Stimulated activated CD8-positive, alpha-beta memory T cell treated with anti-CD3 and anti-CD28 coated beads, Interleukin-7, amount 100 ng/mL, for 1 hour (primary cell): ENCODE results near the gene ZNG1F.
"Not testable (repeated sequence)": the region's sequence is repeated elsewhere in the genome, so short reads cannot be mapped to it uniquely, and the experiment has no call there.

ENCODE experiments used
- DNase-seq, 2 donors: peaks; one replicate each; pipeline ENCODE4 v3.0.0-alpha.2; 2020; ENCODE audit warnings: low read depth in 2 of 2

Gene ZNG1F

GRCh38 chr9:41123396-41123795 lies 65.7 kb downstream of the ZNG1F start:
- not testable (repeated sequence) for DNase-seq

GRCh38 chr9:41120696-41121095 lies 68.4 kb downstream of the ZNG1F start:
- DNase-seq, result not testable (repeated sequence)

- DNase-seq, result not testable (repeated sequence)
Measured at GRCh38 chr9:41119719-41120118, 69.4 kb downstream of the ZNG1F start.

- DNase-seq, result not testable (repeated sequence)
Measured at GRCh38 chr9:41119311-41119710, 69.8 kb downstream of the ZNG1F start.

- not testable (repeated sequence) for DNase-seq
Measured at GRCh38 chr9:41113348-41113747, 75.8 kb downstream of the ZNG1F start.

DNA sequence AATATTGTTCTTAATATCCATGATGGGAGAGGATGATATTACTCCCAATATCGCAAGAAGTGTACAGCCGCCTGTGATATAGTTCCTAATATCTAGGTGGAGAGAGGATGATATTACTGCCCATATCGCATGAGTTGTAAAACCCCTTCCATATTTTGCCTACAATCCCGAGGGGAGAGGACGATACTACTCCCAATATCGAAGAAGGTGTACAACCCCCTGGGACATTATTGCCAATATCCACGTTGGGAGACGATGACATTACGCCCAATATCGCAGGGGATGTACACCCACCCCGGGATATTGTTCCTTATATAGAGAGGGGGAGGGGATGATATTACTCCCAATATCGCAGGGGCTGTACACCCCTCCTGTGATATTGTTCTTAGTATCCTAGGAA lies 77.7 kb downstream of the ZNG1F start:
- DNase-seq, result not testable (repeated sequence)

GRCh38 chr9:41110913-41111312 lies 78.2 kb downstream of the ZNG1F start:
- not testable (repeated sequence) for DNase-seq

DNA sequence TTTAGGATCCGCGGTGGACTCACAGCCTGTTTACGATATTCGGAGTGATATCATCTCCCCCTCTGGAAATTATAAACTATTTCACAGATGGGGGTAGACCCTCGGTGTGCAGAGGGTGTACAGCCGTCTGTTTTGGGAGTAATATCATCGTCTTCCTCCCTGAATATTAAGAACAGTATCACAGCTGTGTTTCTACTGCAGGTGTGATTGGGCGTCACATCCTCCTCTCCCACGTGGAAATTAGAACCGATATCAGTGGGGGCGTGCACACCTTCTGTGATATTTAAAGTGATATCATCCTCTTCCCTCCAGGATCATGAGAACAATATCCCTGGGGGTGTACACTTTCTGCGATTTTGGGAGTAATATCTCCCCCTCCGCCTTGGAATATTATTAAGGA lies 79.9 kb downstream of the ZNG1F start:
- not testable (repeated sequence) for DNase-seq

DNA sequence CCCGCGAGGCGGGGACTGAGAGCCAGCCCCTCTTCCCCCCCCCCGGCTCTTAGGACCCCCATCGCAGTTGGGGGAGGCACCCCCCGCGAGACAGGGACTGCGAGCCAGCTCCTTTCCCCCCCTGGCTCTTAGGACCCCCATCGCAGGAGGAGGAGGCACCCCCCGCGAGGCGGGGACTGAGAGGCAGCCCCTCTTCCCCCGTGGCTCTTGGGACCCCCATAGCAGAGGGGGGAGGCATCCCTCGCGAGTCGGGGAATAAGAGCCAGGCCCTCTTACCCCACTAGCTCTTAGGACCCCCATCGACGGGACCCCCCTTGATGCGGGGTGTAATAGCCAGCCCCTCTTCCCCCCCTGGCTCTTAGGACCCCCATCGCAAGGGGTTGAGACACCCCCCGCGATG lies 80.3 kb downstream of the ZNG1F start:
- DNase-seq, result not testable (repeated sequence)

DNA sequence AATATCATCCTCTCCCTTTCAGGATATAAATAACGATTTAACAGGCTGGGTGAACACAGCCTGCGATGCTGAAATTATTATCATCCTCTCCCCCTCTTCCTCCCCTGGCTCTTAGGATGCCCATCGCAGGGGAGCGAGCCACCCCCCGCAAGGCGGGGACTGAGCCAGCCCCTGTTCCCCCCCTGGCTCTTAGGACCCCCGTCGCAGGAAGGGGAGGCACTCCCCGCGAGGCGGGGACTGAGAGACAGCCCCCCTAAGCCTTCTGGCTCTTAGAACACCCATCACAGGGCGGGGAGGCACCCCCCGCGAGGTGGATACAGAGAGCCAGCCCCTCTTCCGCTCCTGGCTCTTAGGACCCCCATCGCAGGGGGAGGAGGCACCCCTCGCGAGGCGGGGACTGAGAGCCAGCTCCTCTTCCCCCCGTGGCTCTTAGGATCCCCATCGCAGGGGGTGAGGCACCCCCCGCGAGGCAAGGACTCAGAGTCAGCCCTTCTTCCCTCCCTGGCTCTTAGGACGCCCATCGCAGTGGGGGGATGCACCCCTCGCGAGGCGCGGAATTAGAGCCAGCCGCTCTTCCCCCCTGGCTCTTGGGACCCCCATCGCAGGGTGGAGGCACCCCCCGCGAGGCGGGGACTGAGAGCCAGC lies 82.5 kb downstream of the ZNG1F start:
- DNase-seq, result not testable (repeated sequence)

DNA sequence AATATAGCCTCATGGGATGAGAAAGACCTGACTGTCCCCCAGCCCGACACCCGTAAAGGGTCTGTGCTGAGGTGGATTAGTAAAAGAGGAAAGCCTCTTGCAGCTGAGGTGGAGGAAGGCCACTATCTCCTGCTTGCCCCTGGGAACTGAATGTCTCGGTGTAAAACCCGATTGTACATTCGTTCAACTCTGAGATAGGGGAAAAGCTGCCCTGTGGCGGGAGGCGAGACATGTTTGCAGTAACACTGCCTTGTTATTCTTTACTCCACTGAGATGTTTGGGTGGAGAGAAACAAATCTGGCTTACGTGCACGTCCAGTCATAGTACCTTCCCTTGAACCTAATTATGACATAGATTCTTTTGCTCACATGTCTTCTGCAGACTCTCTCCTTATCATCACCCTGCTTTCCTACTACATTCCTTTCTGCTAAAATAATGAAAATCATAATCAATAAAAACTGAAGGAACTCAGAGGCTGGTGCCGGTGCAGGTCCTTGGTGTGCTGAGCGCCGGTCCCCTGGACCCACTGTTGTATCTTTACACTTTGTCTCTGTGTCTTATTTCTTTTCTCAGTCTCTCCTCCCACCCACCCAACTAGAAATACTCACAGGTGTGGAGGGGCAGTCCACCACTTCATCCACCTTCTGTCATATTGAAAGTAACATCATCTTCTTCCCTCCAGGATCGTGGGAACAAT lies 83.4 kb downstream of the ZNG1F start:
- not testable (repeated sequence) for DNase-seq

- DNase-seq, result not testable (repeated sequence)
Measured at GRCh38 chr9:41104542-41104941, 84.6 kb downstream of the ZNG1F start.

DNA sequence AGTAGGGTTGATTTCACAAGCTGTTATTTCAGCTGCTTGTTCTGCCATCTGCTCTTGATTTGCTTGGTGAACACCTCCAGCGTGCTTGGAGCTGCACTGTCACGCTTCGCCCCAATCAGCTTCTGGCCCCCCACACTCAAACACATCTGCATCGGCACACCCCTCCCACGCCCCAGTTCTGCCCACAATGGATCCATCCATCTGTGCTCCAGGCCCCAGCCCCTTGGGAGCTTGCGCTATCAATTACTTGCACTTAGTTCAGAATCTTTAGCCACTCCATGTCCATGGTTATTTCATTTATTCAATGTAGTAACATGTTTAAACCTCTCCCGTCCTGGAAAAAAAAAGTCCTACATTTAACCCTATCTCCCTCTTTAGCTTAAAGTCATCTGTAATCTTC lies 88.6 kb downstream of the ZNG1F start:
- not testable (repeated sequence) for DNase-seq

GRCh38 chr9:41098759-41099158 lies 90.4 kb downstream of the ZNG1F start:
- not testable (repeated sequence) for DNase-seq

DNA sequence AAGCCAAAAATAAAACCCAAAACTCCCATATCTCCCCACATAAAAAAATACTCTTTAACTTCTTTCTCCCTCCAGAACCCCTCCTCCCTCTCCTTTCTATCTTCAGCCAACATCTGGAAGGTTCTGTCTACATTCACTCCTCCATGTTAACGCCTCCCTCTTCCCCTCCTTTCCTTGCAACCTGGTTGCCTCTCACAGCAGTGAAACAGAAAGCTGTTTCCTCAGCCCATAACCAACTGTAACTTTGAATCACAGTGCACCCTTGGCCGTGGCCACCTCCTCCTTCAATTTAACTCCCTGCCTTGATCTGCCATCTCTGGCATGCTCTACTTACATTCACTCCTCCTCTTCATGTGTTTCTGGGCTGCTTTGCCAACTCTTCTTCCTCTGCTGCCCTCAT lies 94.1 kb downstream of the ZNG1F start:
- not testable (repeated sequence) for DNase-seq

- DNase-seq, result not testable (repeated sequence)
Measured at GRCh38 chr9:41094010-41094773, 94.9 kb downstream of the ZNG1F start.

- not testable (repeated sequence) for DNase-seq
Measured at GRCh38 chr9:41090922-41091321, 98.2 kb downstream of the ZNG1F start.

- not testable (repeated sequence) for DNase-seq
Measured at GRCh38 chr9:41090386-41090785, 98.7 kb downstream of the ZNG1F start.

DNA sequence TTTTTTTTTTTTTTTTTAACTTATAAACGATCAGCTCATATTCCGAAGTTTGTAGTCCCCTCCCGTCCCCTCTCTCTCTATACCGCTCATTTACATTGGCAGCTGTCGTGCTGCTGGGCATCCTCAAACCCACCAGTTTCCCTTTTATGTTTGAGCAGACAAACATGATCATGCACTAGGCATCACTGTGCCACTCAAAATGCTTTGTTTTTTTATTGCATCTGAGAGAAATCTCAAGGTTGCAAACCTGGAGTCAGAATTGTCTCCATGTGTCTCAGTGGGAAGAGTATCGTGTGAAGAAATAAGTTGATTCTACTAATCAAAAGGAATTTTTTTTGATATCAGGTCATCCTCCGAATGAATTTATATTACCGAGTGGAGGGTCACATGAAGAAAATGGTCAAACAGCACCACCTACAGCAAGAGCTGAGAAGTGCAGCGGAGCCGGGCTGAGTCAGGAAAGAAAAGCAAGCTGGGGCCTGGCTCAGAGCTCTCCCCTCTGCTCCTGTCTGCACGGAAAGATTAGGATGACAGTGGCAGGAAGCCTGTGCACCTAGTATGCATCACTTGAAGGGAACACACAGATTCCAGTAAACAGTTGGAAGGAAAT lies 100.6 kb downstream of the ZNG1F start:
- DNase-seq, result not testable (repeated sequence)

- DNase-seq, result not testable (repeated sequence)
Measured at GRCh38 chr9:41087929-41088328, 101.2 kb downstream of the ZNG1F start.

DNA sequence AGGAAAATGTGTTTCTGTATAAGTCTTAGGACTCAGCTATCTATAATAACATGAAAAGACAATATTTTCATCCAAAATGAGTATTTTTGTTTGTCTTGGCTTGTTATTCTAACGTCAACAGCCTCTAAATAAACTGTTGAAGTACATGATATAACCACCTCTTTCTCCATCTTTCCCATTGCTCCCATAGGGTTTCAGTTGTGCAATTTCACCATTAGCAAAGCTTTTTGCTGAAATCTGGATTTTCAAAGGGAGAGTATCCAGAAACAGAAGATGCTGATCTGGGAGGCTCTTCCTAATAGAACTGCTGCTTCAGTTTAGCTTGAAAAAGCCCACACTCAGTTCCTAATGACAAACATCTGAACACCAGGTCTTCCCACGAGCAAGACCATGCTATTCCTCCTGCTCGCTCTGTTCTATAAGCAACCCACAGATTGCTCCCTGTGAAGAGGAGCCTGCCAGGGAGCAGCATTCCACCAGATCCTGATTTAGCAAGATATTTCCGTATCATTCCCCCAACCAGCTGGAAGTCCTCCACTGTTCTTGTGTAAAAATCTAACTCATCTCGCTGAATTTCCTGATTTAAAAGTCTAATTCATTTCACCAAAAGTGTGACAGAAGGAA lies 101.8 kb downstream of the ZNG1F start:
- DNase-seq, result not testable (repeated sequence)

GRCh38 chr9:41086685-41087084 lies 102.4 kb downstream of the ZNG1F start:
- DNase-seq, result not testable (repeated sequence)
